Uterus (tissue), 4 donors: ENCODE results near the gene CCDC196. TPM values are rescaled to one million over a fixed set of nuclear protein-coding genes. Genes with fewer than 3 reads are reported as not detected.
"Not testable (repeated sequence)": the region's sequence is repeated elsewhere in the genome, so short reads cannot be mapped to it uniquely, and the experiment has no call there.

Source experiments
- DNase-seq, 2 donors: peaks; one replicate each; pipeline ENCODE4 v3.0.0-alpha.2; 2019 to 2020
- H3K27ac ChIP-seq, 2 donors: fragments of 200-600 bp; sonication (generic); 1 replicate in 1 of 2; 2 replicates in 1 of 2; pipeline ENCODE4 v1.5.1; 2016 to 2018
- H3K27me3 ChIP-seq, 2 donors: fragments of 200-600 bp; sonication (generic); one replicate each; pipeline ENCODE4 v1.5.1; 2018 to 2019; ENCODE audit warnings: control low read depth in 1 of 2
- H3K36me3 ChIP-seq, 2 donors: fragments of 200-600 bp; sonication (generic); one replicate each; pipeline ENCODE4 v1.5.1; 2019; ENCODE audit warnings: control low read depth in 1 of 2
- H3K4me1 ChIP-seq, 2 donors: fragments of 200-600 bp; sonication (generic); one replicate each; pipeline ENCODE4 v1.5.1; 2018 to 2019; ENCODE audit warnings: control low read depth in 1 of 2
- H3K4me3 ChIP-seq, 2 donors: fragments of 200-600 bp; sonication (generic); 1 replicate in 1 of 2; 2 replicates in 1 of 2; pipeline ENCODE4 v1.5.1; 2018 to 2019; ENCODE audit warnings: mild to moderate bottlenecking in 1 of 2
- H3K9me3 ChIP-seq, 2 donors: fragments of 200-600 bp; sonication (generic); one replicate each; pipeline ENCODE4 v1.5.1; 2019; ENCODE audit warnings: control low read depth in 1 of 2
- CTCF ChIP-seq, 4 experiments: fragments of 200-600 bp in 2 of 4; fragments of 450-650 bp in 2 of 4; sonication (generic) in 2 of 4; IDR thresholded peaks; one replicate each; pipeline ENCODE4 v1.5.1; 2016 to 2019; ENCODE audit warnings: antibody characterized with exemption in 4 of 4, mild to moderate bottlenecking in 2 of 4, moderate library complexity in 1 of 4
- POLR2A ChIP-seq, 2 donors: fragments of 450-650 bp; IDR thresholded peaks; one replicate each; pipeline ENCODE4 v1.6.1; 2016; ENCODE audit warnings: antibody characterized with exemption in 2 of 2, mild to moderate bottlenecking in 1 of 2, moderate library complexity in 1 of 2
- intact Hi-C: fragments of 100-400 bp; cut with DNase I; formaldehyde crosslinking; loops from one replicate; pipeline ENCODE4 v1.15.1; 2023; ENCODE audit warnings: low total_unique reads
- total RNA-seq, 4 donors: library from RNA; depleted of rRNA in 3 of 4; stranded (reverse); fragments of >200 nt in 3 of 4; gene quantifications; one replicate each; pipeline versions ENCODE4 v1.1.0 to v1.2.4, GENCODE V29; 2014 to 2023
- donor health status: DM: yes; HTN: yes; CAD: no.

Gene CCDC196
- total RNA-seq, 4 donors from 2014 or later: not detected

GRCh38 chr14:66530526-66530925, 44.4 kb downstream of the CCDC196 start:
- Histone ChIP-seq H3K27ac (no peak overlapping the region), H3K4me3 (no peak overlapping the region), H3K27me3 (no peaks in the 10 kb centered on the region), H3K9me3 (no peaks in the 10 kb centered on the region), H3K36me3 (no peaks in the 10 kb centered on the region), H3K4me1 (no peaks in the 10 kb centered on the region)
- intact Hi-C loops: no loop called here
- no peak for DNase-seq
- TF ChIP-seq POLR2A (IDR thresholded peaks at IDR 0.05) (no peak), CTCF (IDR thresholded peaks at IDR 0.05) (no peak)

GRCh38 chr14:66539034-66539433, 52.9 kb downstream of the CCDC196 start:
- intact Hi-C loops: no loop called here
- no peak for DNase-seq
- H3K27me3 ChIP-seq: no peaks in the 10 kb centered on the region
- no peak overlapping the region for H3K4me3 ChIP-seq
- H3K9me3 ChIP-seq: no peaks in the 10 kb centered on the region
- TF ChIP-seq POLR2A (IDR thresholded peaks at IDR 0.05) (no peak), CTCF (IDR thresholded peaks at IDR 0.05) (no peak)
- H3K27ac ChIP-seq: no peak overlapping the region
- H3K4me1 ChIP-seq: no peaks in the 10 kb centered on the region
- H3K36me3 ChIP-seq: no peaks in the 10 kb centered on the region

GRCh38 chr14:66540038-66540437, 53.9 kb downstream of the CCDC196 start:
- no peak for DNase-seq
- Histone ChIP-seq H3K27ac (no peak overlapping the region), H3K9me3 (no peaks in the 10 kb centered on the region), H3K36me3 (no peaks in the 10 kb centered on the region), H3K4me1 (no peaks in the 10 kb centered on the region), H3K27me3 (no peaks in the 10 kb centered on the region), H3K4me3 (no peak overlapping the region)
- TF ChIP-seq POLR2A (IDR thresholded peaks at IDR 0.05) (no peak), CTCF (IDR thresholded peaks at IDR 0.05) (no peak)
- intact Hi-C loops: no loop called here

GRCh38 chr14:66541627-66542026, 55.5 kb downstream of the CCDC196 start:
- TF ChIP-seq CTCF (IDR thresholded peaks at IDR 0.05): no peak
- TF ChIP-seq POLR2A (IDR thresholded peaks at IDR 0.05): no peak
- Histone ChIP-seq H3K27me3 (no peaks in the 10 kb centered on the region), H3K4me1 (no peaks in the 10 kb centered on the region), H3K9me3 (no peaks in the 10 kb centered on the region), H3K4me3 (no peak overlapping the region), H3K27ac (no peak overlapping the region), H3K36me3 (no peaks in the 10 kb centered on the region)
- intact Hi-C loops: no loop called here
- no peak for DNase-seq

GRCh38 chr14:66543996-66544395, 57.8 kb downstream of the CCDC196 start:
- no peaks in the 10 kb centered on the region for H3K36me3 ChIP-seq
- intact Hi-C loops: no loop called here
- TF ChIP-seq POLR2A (IDR thresholded peaks at IDR 0.05) (no peak), CTCF (IDR thresholded peaks at IDR 0.05) (no peak)

GRCh38 chr14:66545191-66545590, 59.0 kb downstream of the CCDC196 start:
- H3K27ac ChIP-seq, H3K4me3 ChIP-seq, DNase-seq, H3K36me3 ChIP-seq, H3K27me3 ChIP-seq, intact Hi-C loops, H3K9me3 ChIP-seq, H3K4me1 ChIP-seq: not testable (repeated sequence)

More at GRCh38 chr14:66543996-66544395, 57.8 kb downstream of the CCDC196 start:
- no peak for DNase-seq
- no peaks in the 10 kb centered on the region for H3K9me3 ChIP-seq
- H3K4me1 ChIP-seq: no peaks in the 10 kb centered on the region
- no peak overlapping the region for H3K27ac ChIP-seq
- no peaks in the 10 kb centered on the region for H3K27me3 ChIP-seq
- no peak overlapping the region for H3K4me3 ChIP-seq

- H3K4me1 ChIP-seq, intact Hi-C loops, DNase-seq: not testable (repeated sequence)
Observed at GRCh38 chr14:66545751-66546150, 59.6 kb downstream of the CCDC196 start.

More at GRCh38 chr14:66545751-66546150, 59.6 kb downstream of the CCDC196 start:
- H3K27ac ChIP-seq, H3K4me3 ChIP-seq, H3K36me3 ChIP-seq, H3K27me3 ChIP-seq, H3K9me3 ChIP-seq: not testable (repeated sequence)
